GM23338 (cell line): ENCODE data around the gene MS4A8. TPM values are rescaled to one million over a fixed set of nuclear protein-coding genes. Genes with fewer than 3 reads are reported as not detected.

Source experiments
- ATAC-seq: fragments of 200-7000 bp; cut with Tn5 transposase; 3 replicates; pipeline ENCODE4 v1.9.1; 2020
- DNase-seq: peaks from one replicate; pipeline ENCODE4 v3.0.0-alpha.2; 2015; ENCODE audit warnings: low spot score
- H2AFZ ChIP-seq: fragments of 200-600 bp; sonication (generic); 2 replicates; pipeline ENCODE4 v1.8.0; 2016; ENCODE audit warnings: antibody characterized with exemption, mild to moderate bottlenecking, moderate library complexity
- H3F3A ChIP-seq: fragments of 200-600 bp; sonication (generic); replicated peaks from 2 replicates; pipeline ENCODE4 v1.8.0; 2017; ENCODE audit warnings: antibody characterized with exemption, mixed run types, low read depth
- H3K27ac ChIP-seq: fragments of 200-600 bp; sonication (generic); 2 replicates; pipeline ENCODE4 v1.6.1; 2016; ENCODE audit warnings: low read depth
- H3K27me3 ChIP-seq: fragments of 200-600 bp; sonication (generic); 2 replicates; pipeline ENCODE4 v1.8.0; 2016; ENCODE audit warnings: mild to moderate bottlenecking, mixed run types, moderate library complexity; ENCODE audit not compliant: insufficient read depth
- H3K36me3 ChIP-seq: fragments of 200-600 bp; sonication (generic); 2 replicates; pipeline ENCODE4 v1.8.0; 2016; ENCODE audit warnings: mild to moderate bottlenecking; ENCODE audit not compliant: insufficient read depth
- H3K4me1 ChIP-seq: fragments of 200-600 bp; sonication (generic); 2 replicates; pipeline ENCODE4 v1.8.0; 2016; ENCODE audit warnings: mild to moderate bottlenecking, moderate library complexity; ENCODE audit not compliant: insufficient read depth
- H3K4me2 ChIP-seq: fragments of 200-600 bp; sonication (generic); 2 replicates; pipeline ENCODE4 v1.7.1; 2017; ENCODE audit warnings: mixed run types
- H3K4me3 ChIP-seq: fragments of 200-600 bp; sonication (generic); 2 replicates; pipeline ENCODE4 v1.6.1; 2016; ENCODE audit warnings: mixed run types
- H3K79me2 ChIP-seq: fragments of 200-600 bp; sonication (generic); replicated peaks from 2 replicates; pipeline ENCODE4 v1.8.0; 2017; ENCODE audit warnings: mild to moderate bottlenecking; ENCODE audit not compliant: insufficient read depth
- H3K9me2 ChIP-seq: fragments of 200-600 bp; sonication (generic); 2 replicates; pipeline ENCODE4 v1.8.0; 2017; ENCODE audit not compliant: insufficient read depth
- H4K20me1 ChIP-seq: fragments of 200-600 bp; sonication (generic); replicated peaks from 2 replicates; pipeline ENCODE4 v1.8.0; 2017; ENCODE audit warnings: mild to moderate bottlenecking; ENCODE audit not compliant: insufficient read depth
- H3K27ac Mint-ChIP-seq: 2 replicates; pipeline ENCODE4 v1.8.0; 2020; ENCODE audit warnings: inconsistent platforms, mild to moderate bottlenecking, moderate library complexity, mixed read lengths
- H3K27me3 Mint-ChIP-seq: 3 replicates; pipeline ENCODE4 v1.8.0; 2022; ENCODE audit warnings: low read depth, mild to moderate bottlenecking, moderate library complexity, mixed read lengths, inconsistent platforms; ENCODE audit not compliant: insufficient read depth, poor library complexity
- H3K36me3 Mint-ChIP-seq: 3 replicates; pipeline ENCODE4 v1.8.0; 2021; ENCODE audit warnings: low read depth, mild to moderate bottlenecking, inconsistent platforms, moderate library complexity, mixed read lengths
- H3K4me1 Mint-ChIP-seq: 3 replicates; pipeline ENCODE4 v1.8.0; 2020; ENCODE audit warnings: mild to moderate bottlenecking, inconsistent platforms, mixed read lengths
- H3K4me3 Mint-ChIP-seq: 3 replicates; pipeline ENCODE4 v1.8.0; 2021; ENCODE audit warnings: moderate library complexity, mild to moderate bottlenecking, inconsistent platforms, mixed read lengths
- H3K9me3 Mint-ChIP-seq: 3 replicates; pipeline ENCODE4 v1.8.0; 2020; ENCODE audit warnings: moderate library complexity, mild to moderate bottlenecking, inconsistent platforms, mixed read lengths
- CREB1 ChIP-seq: fragments of 250-450 bp; sonication (Bioruptor Pico); IDR thresholded peaks from 2 replicates; pipeline ENCODE4 v1.5.0; 2020; ENCODE audit warnings: low read depth, mild to moderate bottlenecking, moderate library complexity
- EZH2 ChIP-seq: fragments of 200-600 bp; sonication (generic); IDR thresholded peaks from one replicate; pipeline ENCODE4 v1.8.0; 2017; ENCODE audit warnings: antibody characterized with exemption, mild to moderate bottlenecking, low read depth; ENCODE audit not compliant: unreplicated experiment
- JUNB ChIP-seq: IDR thresholded peaks from one replicate; pipeline ENCODE4 v1.6.1; 2016; ENCODE audit warnings: antibody characterized with exemption; ENCODE audit not compliant: unreplicated experiment
- NANOG ChIP-seq: IDR thresholded peaks from 2 replicates; pipeline ENCODE4 v1.6.1; 2016; ENCODE audit warnings: antibody characterized with exemption, borderline replicate concordance
- POLR2AphosphoS5 ChIP-seq: IDR thresholded peaks from 2 replicates; pipeline ENCODE4 v1.6.1; 2016; ENCODE audit warnings: antibody characterized with exemption, low read depth
- REST ChIP-seq: IDR thresholded peaks from one replicate; pipeline ENCODE4 v1.6.1; 2018; ENCODE audit warnings: antibody characterized with exemption; ENCODE audit not compliant: unreplicated experiment
- STAT1 ChIP-seq: IDR thresholded peaks from one replicate; pipeline ENCODE4 v1.6.1; 2016; ENCODE audit warnings: antibody characterized with exemption; ENCODE audit not compliant: unreplicated experiment
- ZNF114 ChIP-seq: fragments of 250-450 bp; sonication (Bioruptor Pico); IDR thresholded peaks from 2 replicates; pipeline ENCODE4 v1.5.0; 2020; ENCODE audit warnings: mild to moderate bottlenecking, moderate library complexity
- ZNF331 ChIP-seq: fragments of 250-450 bp; sonication (Bioruptor Pico); IDR thresholded peaks from 2 replicates; pipeline ENCODE4 v1.5.0; 2020; ENCODE audit warnings: low read depth, mild to moderate bottlenecking, moderate library complexity
- polyA plus RNA-seq: library from polyadenylated mRNA; unstranded; fragments of >200 nt; fragmentation: Nextera tagmentation; extraction: Ambion mirVana; gene quantifications from 2 replicates; pipeline ENCODE4 v1.2.1, GENCODE V29; 2016
- total RNA-seq: library from RNA; depleted of rRNA; stranded (reverse); fragments of >200 nt; shearing (Covaris generic); gene quantifications from 2 replicates; pipeline ENCODE4 v1.2.3, GENCODE V29; 2014
- TF ChIP-seq, protein P1 (sequence below): fragments of 250-450 bp; sonication (Bioruptor Pico); IDR thresholded peaks from 2 replicates; pipeline ENCODE4 v1.5.0; 2020; ENCODE audit warnings: mild to moderate bottlenecking, moderate library complexity
- TF ChIP-seq, protein P2 (sequence below), 2 experiments: fragments of 200-600 bp in 1 of 2; sonication (generic) in 1 of 2; conservative IDR thresholded peaks; 2 replicates each; pipeline versions ENCODE4 v1.5.1 to v1.6.1; 2016 to 2017; ENCODE audit warnings: antibody characterized with exemption in 2 of 2, low read depth in 2 of 2, mild to moderate bottlenecking in 2 of 2, moderate library complexity in 1 of 2
- TF ChIP-seq, protein P3 (sequence below): IDR thresholded peaks from 2 replicates; pipeline ENCODE4 v1.6.1; 2016; ENCODE audit warnings: antibody characterized with exemption

Gene MS4A8
- total and polyA plus RNA-seq, 2 experiments from 2014 or later, result not detected

DNA sequence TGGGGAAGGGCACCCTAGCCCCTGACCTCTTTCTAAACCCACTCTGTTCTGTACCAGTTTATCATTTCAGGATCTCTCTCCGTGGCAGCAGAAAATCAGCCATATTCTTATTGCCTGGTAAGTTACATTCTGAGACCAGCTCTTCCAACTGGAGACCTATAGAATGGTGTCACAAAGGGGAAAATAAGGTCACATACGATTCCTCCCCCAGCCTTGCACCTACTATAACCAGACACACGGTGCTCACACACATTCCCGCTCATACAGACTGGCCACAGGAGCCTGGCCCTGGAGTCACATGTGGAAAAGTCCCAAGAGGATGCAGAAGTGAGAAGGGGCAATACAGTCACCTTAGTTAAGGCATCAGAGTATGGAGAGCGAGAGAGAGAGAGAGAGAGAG lies 7.5 kb downstream of the MS4A8 start:
- no peaks in the 10 kb centered on the region; the same call in 1 of the 2 replicates for H3K36me3 ChIP-seq
- no peaks in the 10 kb centered on the region for H3K27me3 ChIP-seq
- no peaks in the 10 kb centered on the region for H3K9me3 Mint-ChIP-seq
- no peaks in the 10 kb centered on the region for H4K20me1 ChIP-seq
- no peaks in the 10 kb centered on the region for H3K4me1 Mint-ChIP-seq
- H2AFZ ChIP-seq, result no peak overlapping the region
- no peaks in the 10 kb centered on the region for H3K4me1 ChIP-seq
- H3K27ac ChIP-seq, result no peak overlapping the region
- no peak overlapping the region for H3K27ac Mint-ChIP-seq
- H3K9me2 ChIP-seq, result peaks cover 3% of the 10 kb centered on the region; the same call in 1 of the 2 replicates
- H3K27me3 Mint-ChIP-seq, result peaks cover 3% of the 10 kb centered on the region
- no peaks in the 10 kb centered on the region for H3K36me3 Mint-ChIP-seq
- H3K79me2 ChIP-seq, result no peaks in the 10 kb centered on the region
- no peaks in the 10 kb centered on the region for H3F3A ChIP-seq
- ATAC-seq (no peak), DNase-seq (no peak)
- H3K4me3 ChIP-seq, result no peak overlapping the region
- H3K4me3 Mint-ChIP-seq, result no peak overlapping the region
- TF ChIP-seq, protein P1, sequence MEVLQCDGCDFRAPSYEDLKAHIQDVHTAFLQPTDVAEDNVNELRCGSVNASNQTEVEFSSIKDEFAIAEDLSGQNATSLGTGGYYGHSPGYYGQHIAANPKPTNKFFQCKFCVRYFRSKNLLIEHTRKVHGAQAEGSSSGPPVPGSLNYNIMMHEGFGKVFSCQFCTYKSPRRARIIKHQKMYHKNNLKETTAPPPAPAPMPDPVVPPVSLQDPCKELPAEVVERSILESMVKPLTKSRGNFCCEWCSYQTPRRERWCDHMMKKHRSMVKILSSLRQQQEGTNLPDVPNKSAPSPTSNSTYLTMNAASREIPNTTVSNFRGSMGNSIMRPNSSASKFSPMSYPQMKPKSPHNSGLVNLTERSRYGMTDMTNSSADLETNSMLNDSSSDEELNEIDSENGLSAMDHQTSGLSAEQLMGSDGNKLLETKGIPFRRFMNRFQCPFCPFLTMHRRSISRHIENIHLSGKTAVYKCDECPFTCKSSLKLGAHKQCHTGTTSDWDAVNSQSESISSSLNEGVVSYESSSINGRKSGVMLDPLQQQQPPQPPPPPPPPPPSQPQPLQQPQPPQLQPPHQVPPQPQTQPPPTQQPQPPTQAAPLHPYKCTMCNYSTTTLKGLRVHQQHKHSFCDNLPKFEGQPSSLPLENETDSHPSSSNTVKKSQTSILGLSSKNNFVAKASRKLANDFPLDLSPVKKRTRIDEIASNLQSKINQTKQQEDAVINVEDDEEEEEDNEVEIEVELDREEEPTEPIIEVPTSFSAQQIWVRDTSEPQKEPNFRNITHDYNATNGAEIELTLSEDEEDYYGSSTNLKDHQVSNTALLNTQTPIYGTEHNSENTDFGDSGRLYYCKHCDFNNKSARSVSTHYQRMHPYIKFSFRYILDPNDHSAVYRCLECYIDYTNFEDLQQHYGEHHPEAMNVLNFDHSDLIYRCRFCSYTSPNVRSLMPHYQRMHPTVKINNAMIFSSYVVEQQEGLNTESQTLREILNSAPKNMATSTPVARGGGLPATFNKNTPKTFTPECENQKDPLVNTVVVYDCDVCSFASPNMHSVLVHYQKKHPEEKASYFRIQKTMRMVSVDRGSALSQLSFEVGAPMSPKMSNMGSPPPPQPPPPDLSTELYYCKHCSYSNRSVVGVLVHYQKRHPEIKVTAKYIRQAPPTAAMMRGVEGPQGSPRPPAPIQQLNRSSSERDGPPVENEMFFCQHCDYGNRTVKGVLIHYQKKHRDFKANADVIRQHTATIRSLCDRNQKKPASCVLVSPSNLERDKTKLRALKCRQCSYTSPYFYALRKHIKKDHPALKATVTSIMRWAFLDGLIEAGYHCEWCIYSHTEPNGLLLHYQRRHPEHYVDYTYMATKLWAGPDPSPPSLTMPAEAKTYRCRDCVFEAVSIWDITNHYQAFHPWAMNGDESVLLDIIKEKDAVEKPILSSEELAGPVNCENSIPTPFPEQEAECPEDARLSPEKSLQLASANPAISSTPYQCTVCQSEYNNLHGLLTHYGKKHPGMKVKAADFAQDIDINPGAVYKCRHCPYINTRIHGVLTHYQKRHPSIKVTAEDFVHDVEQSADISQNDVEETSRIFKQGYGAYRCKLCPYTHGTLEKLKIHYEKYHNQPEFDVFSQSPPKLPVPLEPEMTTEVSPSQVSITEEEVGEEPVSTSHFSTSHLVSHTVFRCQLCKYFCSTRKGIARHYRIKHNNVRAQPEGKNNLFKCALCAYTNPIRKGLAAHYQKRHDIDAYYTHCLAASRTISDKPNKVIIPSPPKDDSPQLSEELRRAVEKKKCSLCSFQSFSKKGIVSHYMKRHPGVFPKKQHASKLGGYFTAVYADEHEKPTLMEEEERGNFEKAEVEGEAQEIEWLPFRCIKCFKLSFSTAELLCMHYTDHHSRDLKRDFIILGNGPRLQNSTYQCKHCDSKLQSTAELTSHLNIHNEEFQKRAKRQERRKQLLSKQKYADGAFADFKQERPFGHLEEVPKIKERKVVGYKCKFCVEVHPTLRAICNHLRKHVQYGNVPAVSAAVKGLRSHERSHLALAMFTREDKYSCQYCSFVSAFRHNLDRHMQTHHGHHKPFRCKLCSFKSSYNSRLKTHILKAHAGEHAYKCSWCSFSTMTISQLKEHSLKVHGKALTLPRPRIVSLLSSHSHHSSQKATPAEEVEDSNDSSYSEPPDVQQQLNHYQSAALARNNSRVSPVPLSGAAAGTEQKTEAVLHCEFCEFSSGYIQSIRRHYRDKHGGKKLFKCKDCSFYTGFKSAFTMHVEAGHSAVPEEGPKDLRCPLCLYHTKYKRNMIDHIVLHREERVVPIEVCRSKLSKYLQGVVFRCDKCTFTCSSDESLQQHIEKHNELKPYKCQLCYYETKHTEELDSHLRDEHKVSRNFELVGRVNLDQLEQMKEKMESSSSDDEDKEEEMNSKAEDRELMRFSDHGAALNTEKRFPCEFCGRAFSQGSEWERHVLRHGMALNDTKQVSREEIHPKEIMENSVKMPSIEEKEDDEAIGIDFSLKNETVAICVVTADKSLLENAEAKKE, result no peak
- no peak for TF ChIP-seq ZNF114 (CRISPR knock-in tag)
- no peak for TF ChIP-seq ZNF331 (CRISPR knock-in tag)
- TF ChIP-seq, protein P2, sequence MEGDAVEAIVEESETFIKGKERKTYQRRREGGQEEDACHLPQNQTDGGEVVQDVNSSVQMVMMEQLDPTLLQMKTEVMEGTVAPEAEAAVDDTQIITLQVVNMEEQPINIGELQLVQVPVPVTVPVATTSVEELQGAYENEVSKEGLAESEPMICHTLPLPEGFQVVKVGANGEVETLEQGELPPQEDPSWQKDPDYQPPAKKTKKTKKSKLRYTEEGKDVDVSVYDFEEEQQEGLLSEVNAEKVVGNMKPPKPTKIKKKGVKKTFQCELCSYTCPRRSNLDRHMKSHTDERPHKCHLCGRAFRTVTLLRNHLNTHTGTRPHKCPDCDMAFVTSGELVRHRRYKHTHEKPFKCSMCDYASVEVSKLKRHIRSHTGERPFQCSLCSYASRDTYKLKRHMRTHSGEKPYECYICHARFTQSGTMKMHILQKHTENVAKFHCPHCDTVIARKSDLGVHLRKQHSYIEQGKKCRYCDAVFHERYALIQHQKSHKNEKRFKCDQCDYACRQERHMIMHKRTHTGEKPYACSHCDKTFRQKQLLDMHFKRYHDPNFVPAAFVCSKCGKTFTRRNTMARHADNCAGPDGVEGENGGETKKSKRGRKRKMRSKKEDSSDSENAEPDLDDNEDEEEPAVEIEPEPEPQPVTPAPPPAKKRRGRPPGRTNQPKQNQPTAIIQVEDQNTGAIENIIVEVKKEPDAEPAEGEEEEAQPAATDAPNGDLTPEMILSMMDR (conservative IDR thresholded peaks at IDR 0.05; ENCODE audit: low read depth in 2 of 2), result no peak
- TF ChIP-seq STAT1, result no peak
- TF ChIP-seq REST, result no peak
- TF ChIP-seq, protein P3, sequence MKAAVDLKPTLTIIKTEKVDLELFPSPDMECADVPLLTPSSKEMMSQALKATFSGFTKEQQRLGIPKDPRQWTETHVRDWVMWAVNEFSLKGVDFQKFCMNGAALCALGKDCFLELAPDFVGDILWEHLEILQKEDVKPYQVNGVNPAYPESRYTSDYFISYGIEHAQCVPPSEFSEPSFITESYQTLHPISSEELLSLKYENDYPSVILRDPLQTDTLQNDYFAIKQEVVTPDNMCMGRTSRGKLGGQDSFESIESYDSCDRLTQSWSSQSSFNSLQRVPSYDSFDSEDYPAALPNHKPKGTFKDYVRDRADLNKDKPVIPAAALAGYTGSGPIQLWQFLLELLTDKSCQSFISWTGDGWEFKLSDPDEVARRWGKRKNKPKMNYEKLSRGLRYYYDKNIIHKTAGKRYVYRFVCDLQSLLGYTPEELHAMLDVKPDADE, result no peak
- TF ChIP-seq CREB1 (CRISPR knock-in tag), result no peak
- no peak for TF ChIP-seq EZH2
- TF ChIP-seq JUNB, result no peak
- TF ChIP-seq POLR2AphosphoS5, result no peak
- TF ChIP-seq NANOG, result no peak
- no peak overlapping the region for H3K4me2 ChIP-seq
